ENCODE results near the gene CYSLTR2.

- TF ChIP-seq CTCF (IDR thresholded peaks at IDR 0.05; ENCODE audit: low read length) (no peak), EZH2 (IDR thresholded peaks at IDR 0.05; ENCODE audit: borderline replicate concordance, low read length) (no peak)
Measured at GRCh38 chr13:48641404-48641803, 12.3 kb upstream of the CYSLTR2 start.
